Pericardium fibroblast (primary cell): ENCODE data around the gene ADGRL4. TPM values are rescaled to one million over a fixed set of nuclear protein-coding genes. Genes with fewer than 3 reads are reported as not detected.

ENCODE experiments used
- total RNA-seq: library from RNA; depleted of rRNA; stranded (reverse); fragments of >200 nt; gene quantifications from 2 replicates; pipeline ENCODE4 v1.2.3, GENCODE V29; 2015

ADGRL4 gene
- 10.8 and 11.6 TPM in 2 replicates for total RNA-seq

DNA sequence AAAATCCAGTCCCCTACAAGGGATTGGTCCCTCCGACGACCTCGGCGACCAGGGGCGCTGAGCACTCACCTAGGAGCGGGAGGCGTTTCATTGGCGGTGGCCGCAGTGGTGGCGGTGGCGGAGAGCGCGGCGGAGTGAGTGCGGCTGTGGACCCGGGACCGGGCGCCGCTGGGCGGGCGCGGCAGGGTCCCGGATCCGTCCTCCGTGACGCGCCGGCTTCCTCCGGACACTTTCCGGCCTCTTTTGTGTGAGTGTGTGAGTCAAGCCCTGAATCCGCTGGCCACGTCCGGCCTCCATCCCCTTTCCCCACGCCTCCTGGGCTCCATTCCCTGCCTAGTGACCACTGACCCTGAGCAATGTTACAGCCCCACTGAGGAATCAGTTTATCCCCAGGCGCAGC is at the start of gene ADGRL4:
ADGRL4 (minus strand) TSS at position 167 of the 400 bp plus-strand sequence; CDS start at position 91, 76 bp downstream.

